Right renal cortex interstitium (tissue), 3 donors: ENCODE results near the gene SERPINB10. TPM values are rescaled to one million over a fixed set of nuclear protein-coding genes. Genes with fewer than 3 reads are reported as not detected.
"Not testable (repeated sequence)": the region's sequence is repeated elsewhere in the genome, so short reads cannot be mapped to it uniquely, and the experiment has no call there.

Experiments used
- DNase-seq, 3 donors: peaks; one replicate each; pipeline ENCODE4 v3.0.0-alpha.2; 2013; ENCODE audit warnings: low read depth in 3 of 3, low spot score in 2 of 3
- polyA plus RNA-seq, 3 donors: library from polyadenylated mRNA; unstranded; fragments of 120-200 nt; gene quantifications; one replicate each; pipeline ENCODE4 v1.2.1, GENCODE V29; 2013; ENCODE audit not compliant: insufficient read length in 3 of 3

Gene SERPINB10
- polyA plus RNA-seq, 3 donors = 0.06 to 0.58 (median 0.40) TPM

DNA sequence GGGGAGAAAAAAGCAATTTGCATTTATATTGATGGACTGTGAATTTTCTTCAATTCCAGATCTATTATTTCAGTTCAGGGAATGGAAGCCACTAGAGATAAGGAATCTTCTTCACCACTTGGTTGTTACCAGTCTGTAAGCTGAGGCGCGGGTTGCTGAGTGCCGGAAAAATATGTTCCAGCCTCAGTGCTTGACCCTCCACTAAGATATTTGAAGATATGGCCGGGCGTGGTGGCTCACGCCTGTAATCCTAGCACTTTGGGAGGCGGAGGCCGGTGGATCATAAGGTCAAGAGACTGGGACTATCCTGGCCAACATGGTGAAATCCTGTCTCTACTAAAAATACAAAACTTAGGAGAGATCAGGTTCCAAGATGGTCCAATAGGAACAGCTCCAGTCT is 32.2 kb downstream of the SERPINB10 start:
- no peak for DNase-seq

DNA sequence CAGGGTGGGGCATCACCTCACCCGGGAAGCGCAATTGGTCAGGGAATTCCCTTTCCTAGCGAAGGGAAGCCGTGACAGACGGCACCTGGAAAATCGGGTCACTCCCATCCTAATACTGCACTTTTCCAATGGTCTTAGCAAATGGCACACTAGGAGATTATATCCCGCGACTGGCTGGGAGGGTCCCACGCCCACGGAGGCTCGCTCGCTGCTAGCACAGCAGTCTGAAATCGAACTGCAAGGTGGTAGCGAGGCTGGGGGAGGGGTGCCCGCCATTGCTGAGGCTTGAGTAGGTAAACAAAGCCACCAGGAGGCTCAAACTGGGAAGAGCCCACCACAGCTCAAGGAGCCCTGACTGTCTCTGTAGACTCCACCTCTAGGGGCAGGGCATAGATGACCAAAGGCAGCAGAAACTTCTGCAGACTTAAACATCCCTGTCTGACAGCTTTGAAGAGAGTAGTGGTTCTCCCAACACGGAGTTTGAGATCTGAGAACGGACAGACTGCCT is 32.8 kb downstream of the SERPINB10 start:
- not testable (repeated sequence) for DNase-seq

DNA sequence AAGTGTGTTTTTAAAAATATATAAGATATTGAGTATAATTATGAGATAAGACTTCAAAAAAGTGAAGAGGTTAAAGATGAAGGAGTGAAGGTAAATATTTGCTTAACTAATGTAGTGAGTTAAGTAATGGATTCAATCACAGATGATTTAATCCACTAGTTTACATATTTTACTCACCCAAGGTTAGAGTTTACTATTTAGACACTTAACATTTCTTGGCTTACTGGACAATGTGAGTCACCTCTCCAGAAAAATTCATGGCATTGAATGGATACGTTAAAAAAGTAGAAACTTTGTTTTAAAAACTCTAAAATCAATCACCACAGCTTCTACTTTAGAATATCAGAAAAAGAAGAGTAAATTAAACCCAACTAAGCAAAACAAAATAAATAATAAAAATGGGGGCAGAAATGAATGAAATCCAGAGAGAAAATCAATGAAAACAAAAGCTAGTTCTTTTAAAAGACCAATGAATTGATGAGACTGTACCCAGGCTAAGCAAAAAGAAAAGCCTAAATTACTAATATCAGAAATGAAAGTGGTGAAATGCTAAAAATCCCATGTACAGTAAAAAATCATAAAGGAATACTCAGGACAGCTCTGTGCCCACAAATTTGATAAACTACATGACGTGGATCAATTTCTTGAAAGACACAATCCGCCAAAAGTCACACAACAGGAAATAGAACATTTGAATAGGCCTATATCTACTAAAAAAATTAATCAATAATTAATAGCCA is 39.5 kb downstream of the SERPINB10 start:
- no peak for DNase-seq

DNA sequence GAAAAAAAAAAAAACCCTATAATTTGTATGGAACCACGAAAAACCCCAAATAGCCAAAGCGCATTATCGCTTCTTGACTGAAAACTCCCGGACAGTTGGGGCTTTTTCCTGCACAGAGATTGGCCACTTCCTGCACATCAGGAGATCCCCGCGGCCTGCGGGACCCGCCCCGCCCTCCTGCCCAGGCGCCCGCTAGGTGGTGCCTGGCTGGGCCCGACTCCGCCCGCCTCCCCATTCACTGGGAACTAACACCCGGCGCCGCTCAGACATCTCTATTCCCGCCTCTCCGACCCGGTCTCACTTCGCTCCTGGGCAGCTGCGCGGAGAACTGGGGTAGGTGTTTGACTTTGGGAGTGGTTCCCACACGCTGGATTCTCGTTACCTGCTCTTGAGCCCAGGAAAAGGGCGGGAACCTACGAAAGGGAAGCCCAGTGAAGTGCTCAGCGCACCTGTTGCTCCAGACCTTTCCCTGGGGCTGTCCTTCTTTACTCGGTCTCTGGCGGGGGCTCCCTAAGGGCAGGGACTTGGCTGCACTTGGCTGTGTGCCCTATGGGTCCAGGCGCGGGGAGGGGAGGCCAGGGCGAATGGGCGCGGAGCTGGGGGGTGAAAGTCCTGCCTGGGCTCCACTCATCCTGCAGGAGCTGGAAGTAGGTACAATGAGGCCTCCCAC is 41.4 kb downstream of the SERPINB10 start, which contains the start of gene HMSD:
HMSD (plus strand) TSS at position 234 of the 670 bp plus-strand sequence. CDS start 4,155 bp downstream, outside the sequence.
- no peak for DNase-seq

DNA sequence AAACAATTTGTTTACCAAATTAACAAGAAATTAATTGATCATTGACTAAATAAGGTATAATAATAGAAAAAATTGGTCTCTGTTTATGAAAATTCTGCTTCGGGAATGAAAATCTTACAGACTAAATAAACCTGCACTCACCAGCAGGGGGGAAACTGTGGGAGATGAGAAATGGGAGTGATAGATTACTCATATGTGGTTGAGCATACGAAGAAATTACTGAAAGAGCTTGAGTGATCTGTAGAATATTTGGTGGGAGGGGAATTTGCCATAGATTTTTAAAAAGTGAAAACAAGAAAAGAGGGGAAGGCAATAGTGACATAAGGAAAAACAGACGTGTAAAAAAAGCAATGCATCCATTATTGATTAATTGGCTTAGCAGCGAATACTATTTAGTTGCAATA is 43.5 kb downstream of the SERPINB10 start:
- no peak for DNase-seq

DNA sequence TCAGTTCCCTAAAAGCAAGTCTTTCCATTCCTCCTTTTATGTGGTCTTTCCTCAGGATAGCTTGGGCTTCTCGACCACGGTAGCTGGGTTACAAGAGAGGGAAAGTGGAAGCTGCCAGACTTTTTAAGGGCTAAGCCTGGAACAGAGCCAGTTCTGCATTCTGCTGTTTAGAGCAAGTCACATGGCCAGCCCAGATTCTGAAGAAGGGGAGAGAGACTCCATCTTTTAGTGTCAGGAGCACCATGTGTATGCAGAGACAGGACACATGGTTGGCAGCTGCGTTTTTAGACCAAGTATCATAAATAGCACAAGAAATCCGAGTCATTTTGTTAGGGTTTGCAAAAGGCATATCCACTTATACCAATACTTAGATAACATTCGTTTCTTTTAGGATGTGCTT is 46.1 kb downstream of the SERPINB10 start:
- DNase-seq = no peak

DNA sequence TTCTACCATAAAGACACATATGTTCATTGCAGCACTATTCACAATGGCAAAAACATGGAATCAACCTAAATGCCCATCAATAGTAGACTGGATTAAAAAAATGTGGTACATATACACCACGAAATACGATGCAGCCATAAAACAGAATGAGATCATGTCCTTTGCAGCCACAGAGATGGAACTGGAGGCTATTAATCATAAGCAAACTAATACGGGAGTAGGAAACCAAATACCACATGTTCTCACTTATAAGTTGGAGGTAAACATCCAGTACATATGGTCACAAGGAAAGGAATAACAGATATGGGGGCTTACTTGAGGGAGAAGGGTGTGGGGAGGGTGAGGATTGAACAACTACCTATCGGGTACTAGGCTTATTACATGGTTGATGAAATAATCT is 49.0 kb downstream of the SERPINB10 start:
- DNase-seq = no peak

DNA sequence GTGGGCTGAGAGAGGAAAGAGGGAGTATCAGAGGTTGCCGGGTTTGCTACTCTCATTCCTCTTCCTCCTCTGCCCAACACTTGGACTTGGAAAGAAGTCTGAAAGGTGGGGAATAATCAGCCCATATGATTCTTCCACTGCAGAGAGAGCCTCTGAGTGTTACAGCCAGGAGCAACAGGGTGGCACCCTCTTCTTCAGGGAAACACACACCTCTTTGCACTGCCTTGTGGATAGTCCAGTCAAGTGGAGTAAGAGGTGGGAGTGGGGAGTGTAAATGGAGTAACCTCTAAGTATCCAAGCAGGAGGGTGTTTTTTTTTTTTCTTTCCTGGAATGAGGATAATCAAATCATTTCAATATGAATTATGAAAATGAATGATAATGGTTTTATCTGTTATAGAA is 53.1 kb downstream of the SERPINB10 start:
- no peak for DNase-seq

DNA sequence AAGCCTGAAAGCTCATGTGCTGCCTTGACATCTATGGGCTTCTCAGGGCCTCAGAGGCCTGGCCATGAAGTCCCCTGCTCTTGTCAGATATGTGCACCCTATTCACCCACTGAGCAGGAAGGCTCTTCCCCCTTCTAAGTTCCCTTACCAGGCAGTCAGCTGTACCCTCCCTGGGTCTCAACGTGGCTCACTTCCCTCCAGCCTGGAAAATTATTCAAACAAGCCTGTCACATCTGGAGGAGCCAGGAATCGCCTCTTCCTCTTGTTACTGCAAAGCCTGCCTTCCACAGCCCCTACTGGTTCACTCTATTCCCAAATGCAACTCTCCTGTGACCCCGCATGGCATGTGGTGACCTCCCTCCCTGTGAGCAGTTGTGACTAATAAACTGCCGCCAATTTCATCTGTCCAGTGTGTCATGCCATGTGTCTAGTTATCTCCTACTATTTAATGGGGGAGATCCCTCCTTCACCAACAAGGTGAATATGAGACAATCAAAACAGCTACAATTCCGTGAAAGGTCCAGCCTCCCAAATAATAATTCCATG is 53.8 kb downstream of the SERPINB10 start:
- DNase-seq = no peak

DNA sequence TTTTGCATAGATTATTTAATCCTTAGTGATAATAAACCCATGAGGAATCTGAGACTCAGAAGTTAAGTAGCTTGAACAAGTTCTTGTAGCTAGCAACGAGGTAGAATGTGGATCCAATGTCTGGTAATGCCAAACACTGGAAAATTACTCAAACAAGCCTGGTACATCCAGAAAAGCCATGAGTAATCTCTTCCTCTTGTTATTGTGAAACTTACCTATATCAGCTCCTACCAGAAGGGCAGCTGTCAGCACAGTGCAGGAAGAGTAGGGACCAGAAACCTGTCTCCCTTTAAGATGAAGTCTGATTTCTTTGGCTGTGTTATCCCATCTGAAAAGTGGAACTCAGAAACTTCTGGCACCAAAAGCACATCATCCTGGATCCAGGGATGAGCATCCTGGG is 54.4 kb downstream of the SERPINB10 start:
- no peak for DNase-seq

DNA sequence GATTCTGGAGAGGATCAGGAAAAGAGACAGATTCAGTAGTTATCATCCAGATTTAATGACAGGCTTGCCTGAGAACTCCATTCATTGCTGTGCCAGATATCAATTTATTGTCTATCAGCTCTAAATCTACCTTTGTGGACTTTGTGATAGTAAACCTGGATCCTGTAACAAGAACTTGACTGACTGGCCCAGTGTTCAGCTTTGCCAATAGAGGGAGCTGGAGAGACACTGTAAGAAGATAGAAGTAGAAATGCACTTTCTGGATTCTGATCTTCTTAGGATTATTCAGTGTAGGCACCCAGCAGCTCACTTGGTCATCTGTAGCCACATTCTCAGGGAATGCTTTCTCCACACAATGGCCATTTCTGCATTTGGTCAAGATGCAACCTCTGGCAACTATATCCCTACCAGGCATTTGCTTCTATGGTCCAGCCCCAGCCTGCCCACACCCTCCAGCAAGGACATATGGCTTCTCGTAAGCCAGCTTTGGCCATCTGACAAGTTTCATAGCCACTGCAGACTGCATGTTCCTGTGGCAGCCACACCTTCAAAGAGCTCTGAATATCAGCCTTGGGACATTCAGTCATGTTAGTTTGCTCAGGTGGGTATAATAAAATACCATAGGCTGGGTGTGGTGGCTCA is 56.0 kb downstream of the SERPINB10 start:
- DNase-seq = no peak

DNA sequence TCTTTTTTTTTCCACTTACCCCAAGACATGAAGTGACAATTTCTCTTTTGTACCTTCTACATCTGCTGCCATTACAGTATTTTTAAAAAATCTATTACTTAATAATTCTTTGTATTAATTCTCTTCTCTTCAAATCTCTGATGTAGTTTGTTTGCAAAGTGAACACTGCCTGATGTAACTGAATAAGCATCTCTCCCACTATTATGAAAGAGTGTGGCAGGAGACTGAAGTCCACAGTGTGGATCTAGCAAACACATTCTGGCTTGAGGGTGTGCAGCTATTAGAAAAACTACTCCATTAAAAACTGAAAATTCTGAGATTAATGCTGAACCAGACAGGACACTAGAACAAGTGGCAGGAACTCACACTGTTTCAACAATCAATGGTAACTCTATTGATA is 57.1 kb downstream of the SERPINB10 start:
- no peak for DNase-seq

DNA sequence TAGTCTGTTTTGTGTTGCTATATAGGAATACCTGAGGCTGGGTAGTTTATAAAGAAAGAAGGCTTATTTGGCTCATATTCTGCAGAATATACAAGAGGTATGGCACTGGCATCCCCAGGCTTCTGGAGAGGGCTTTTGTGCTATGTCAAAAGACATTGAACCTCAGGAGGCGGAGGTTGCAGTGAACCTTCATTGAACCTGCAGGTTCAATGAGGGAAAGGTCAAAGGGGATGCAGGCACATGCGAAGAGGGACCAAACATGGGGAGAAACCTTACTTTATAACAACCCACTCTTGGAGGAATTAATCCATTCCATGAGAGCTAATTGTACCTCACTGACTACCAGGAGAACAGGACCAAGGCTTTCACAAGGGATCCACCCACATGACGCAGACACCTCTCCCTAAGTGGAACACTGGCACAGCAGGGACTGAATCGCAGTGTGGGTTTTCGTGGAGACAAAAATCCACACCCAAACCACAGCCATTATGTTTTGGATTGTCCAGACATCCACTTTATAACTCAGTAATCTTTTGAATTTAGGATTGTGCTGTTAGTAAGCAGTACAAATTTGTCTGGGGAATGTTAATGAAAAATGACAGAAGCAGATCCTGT is 58.1 kb downstream of the SERPINB10 start:
- DNase-seq = no peak

DNA sequence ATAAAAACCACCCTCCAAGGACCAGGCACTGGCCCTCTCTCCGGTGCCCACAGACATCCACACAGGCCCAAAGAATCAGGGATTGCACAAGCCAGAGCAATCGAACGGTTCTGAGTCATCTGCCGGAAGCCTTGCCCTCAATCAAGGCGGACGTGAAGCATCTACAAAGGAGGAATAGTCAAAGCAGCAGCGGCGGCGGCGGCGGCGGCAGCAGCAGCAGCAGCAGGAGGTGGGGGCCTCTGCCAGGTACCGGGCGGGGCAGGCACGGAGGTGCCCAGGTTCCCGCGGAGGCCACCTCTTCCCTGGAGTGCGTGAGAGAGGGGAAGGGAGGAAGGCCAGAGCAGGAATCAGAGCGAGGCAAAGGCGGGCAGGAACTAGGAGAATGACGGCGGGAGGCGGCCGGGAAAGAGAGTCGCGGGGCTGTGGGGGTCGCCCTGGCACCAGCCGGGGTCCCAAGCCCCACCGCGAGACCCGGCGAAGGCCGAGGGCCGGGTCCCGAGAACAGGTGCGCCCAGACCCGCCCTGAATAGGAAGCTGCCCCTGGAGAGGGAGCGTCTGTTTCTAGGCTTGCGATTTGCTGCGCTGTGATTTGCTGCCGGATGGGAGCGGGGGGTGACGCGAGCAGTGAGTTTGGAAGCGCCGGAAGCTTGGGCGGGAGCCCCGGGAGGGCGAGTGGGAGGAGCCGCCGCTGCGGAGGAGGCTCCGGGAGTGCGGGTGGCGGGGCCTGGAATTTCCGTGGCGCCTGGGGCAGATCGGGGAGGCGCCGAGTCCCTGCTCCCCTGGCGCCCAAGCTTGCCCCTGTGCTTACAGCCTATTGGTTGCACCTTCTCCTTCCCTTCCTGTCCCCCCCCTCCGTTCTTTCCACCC is 62.4 kb downstream of the SERPINB10 start, which contains the start of gene SERPINB8:
SERPINB8 (plus strand) TSS at position 140 of the 867 bp plus-strand sequence. CDS start 8,228 bp downstream, outside the sequence.
- peak; percentile 81 to 85 (median 83) for DNase-seq

DNA sequence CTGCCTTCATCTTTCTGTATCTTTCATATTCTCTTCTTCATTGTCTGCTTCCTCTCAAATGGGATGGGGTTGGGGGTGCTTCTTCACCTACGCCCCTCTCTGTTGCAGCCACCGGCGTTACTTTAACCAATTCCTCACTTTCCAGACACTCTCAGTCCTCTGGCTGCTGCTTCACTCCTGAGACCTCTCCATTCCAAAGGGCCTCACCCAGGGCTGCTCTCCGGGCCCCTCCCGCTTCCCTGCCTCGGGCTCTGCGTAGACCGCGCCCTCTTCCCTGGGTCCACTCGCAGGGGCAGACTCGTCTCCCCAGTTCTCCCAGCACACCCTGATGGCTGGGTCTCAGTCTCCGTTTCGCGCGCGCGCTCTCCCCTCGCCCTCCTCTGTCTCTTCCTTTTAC is 63.0 kb downstream of the SERPINB10 start:
- DNase-seq = no peak

DNA sequence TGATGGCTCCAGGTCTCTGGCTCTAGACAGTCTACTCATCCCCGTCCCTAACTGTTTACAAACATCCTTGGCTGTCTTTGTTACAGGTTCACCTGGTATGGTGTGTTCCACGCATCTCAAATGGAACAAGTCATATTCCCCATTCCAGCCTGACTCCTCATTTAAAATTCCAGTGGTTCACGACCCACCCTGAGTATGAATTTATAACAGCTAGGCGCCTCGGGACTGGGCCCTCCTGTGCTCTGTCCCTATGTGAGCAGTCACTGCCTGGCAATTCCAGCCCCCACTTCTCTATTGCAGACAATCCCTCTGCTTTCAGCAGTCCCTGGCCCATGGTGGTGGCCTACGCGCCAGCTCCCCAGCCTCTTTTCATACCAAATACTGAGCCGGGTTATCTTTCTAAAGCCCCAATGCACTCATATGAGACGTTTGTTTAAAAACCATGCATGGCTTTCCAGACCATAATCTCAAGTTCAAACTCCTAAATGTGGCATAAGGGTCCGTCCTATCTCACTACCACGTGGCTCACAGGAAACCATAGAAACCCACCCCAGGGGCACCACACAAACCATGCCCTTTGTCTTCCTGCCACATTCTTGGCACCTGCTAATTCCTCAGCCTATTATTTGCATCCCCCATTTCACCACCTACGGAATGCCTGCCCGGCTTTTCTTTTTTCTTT is 63.7 kb downstream of the SERPINB10 start:
- DNase-seq = no peak

DNA sequence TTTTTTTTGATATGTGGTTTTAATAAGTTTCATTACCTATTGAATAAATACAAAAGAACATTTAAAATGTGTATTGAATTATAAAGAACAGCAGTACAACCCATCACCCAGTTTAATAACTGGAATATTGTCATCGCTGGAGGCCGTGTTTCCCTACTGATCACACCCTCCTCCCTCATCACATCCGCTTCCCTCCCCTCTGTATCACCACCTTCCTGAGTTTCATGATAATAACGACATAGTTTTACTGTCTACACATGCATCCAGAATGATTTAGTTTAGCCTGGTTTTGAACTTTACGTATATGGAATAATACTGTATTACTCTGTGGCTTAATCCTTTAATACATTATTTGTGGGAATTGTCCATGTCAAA is 64.2 kb downstream of the SERPINB10 start:
- DNase-seq = no peak

DNA sequence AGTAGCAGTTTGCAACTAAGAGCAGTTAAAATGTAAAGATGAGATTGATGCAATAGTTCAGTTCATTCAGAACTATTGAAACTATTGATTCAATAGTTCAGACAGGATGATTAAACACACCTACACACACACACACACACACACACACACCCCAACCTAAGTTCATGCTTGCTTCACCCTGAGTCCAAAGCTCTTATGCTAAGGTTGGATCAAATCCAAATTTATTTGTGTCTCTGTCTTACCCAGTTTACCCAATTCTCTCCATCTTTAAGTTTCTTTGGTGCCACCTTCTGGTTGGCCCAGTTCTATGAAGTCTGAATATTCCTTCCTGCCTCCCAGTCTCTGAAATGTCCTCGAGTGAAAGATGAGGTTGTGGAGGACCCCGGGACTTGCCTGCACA is 67.2 kb downstream of the SERPINB10 start:
- no peak for DNase-seq

DNA sequence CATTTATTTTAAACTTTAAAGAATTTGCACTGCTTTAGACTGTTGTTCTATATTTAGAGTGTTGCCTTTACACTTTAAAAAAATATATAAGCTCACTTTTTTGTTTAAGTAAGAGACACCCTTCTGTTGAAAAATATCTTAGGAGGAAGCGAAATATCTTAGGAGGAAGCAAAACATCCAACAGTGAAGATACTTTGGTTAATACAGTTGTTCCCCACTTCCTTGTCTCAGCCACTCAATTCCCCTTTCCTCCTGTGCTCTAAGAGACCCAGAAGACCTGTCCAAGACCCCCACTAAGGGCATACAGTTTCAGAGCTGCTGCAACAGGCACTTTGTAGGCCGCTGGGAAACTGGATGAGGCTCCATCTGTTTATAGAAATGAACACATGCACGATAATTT is 67.9 kb downstream of the SERPINB10 start:
- no peak for DNase-seq
